ENCODE results near the gene PCDHB5.

- TF ChIP-seq SUZ12 (IDR thresholded peaks at IDR 0.05; ENCODE audit: extremely low read depth, insufficient read depth, insufficient read length) (no peak), YY1 (IDR thresholded peaks at IDR 0.05; ENCODE audit: insufficient read depth, insufficient read length) (no peak), ZNF274 (IDR thresholded peaks at IDR 0.05; ENCODE audit: low read depth, low read length) (no peak)
Measured at GRCh38 chr5:141150224-141150992, 15.4 kb downstream of the PCDHB5 start.

Measured in NT2/D1 (cell line).